NCI-H1694 (cell line): Measurements from ENCODE around the gene PELI2.

Experiments used
- DNase-seq: peaks from one replicate; lab custom pipeline; 2025; lab: John Stamatoyannopoulos, UW

PELI2 gene

GRCh38 chr14:56205881-56206280 lies 87.7 kb downstream of the PELI2 start:
- no peak for DNase-seq

DNA sequence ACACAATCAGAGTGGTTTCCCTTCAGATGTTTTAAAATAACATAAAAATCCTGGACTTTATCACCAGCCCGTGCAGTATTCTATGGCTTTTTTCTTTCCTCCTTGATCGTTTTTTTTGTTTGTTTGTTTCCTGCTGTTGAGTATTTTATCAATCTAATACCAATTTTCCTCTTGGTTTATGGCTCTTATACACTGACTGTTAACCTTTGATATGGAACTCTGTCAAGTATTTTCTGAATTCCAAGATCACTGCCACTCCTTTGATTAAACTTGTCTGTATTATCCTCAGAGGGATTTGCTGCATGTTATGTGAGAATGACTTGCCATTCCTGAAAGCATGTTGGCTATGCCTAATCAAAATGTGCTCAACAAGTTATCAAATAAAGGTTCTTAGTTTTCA lies 88.4 kb downstream of the PELI2 start:
- DNase-seq, result no peak

- DNase-seq, result no peak
Measured at GRCh38 chr14:56207626-56208292, 89.5 kb downstream of the PELI2 start.

GRCh38 chr14:56208520-56208919 lies 90.3 kb downstream of the PELI2 start:
- no peak for DNase-seq

DNA sequence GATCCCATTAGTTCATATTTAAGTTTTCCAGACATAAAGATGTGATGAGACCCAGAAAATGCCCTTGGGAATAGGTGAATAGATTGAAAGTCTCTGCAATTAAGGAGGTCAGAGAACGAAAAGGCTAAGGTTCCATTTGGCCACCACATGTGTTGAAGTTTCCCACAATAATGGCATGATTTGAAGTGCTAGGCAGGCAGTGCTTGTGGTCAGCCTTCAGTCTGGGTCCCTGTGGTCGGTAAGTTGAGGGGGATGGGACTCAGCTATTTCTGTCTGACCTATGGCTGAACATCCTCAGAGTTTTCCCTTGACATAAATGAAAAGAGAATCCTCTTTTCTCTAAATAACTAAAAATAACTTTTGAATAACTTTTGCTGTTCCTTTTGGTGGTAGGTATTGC lies 92.4 kb downstream of the PELI2 start:
- DNase-seq, result no peak

DNA sequence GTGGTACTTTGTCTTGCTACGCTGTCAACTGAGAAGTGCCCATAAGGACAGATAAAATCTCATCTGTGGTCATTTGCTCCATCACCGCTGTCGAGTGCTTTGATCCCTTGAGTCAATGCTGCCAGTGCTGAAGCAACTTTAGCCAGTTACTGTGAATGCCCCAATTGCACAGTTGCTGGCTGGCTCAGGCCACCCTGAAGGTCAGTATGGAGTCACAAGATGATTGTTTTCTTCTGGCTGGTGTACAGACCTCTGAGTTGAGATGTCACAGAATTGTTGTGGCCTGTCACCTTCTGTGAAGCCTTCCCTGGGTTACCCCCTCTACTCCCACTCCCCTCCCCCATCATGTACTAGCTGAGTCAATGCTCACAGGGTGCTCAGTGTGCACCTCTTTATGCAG lies 92.9 kb downstream of the PELI2 start:
- DNase-seq, result no peak

DNA sequence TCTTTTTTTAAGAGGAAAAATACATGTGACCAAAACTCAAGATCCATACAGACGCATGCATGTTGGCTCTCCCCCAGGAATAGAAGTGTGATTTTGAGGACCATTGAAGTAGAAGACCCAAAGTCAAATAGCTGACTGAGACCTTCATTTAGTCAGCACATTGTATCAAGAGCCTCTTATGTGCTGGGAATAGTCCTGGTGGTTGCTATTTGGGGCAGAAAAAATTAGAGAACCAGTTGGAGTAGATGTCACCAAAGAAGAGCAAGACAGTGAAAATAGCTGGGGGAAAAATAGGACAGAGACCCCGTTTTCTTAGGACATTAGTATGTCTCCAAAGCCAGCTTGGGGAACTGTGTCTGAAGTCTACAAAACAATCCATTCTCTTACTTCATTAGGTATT lies 93.6 kb downstream of the PELI2 start:
- no peak for DNase-seq

DNA sequence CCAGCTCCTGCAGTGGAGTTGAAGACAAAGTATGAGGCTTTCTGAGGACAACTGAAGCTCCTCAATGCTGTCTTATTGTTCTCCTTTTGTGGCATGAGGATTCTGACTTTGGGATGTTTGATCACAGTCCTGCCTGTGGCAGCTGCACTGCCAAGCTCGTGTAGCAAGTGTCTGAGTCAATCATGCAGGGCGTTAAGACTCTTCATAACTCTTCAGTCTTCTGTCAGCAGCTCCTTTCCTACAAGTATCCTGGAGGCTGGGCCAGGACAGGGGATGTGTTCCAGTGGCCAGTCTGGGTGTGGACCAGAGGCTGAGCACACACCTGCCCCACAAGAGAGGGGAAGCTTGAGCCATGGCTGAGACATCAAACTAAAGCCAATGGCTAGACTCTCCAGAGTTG lies 94.3 kb downstream of the PELI2 start:
- no peak for DNase-seq

GRCh38 chr14:56213306-56213705 lies 95.1 kb downstream of the PELI2 start:
- DNase-seq, result no peak

GRCh38 chr14:56215180-56215579 lies 97.0 kb downstream of the PELI2 start:
- DNase-seq, result no peak

- peak; percentile 27 for DNase-seq
Measured at GRCh38 chr14:56216626-56217379, 98.6 kb downstream of the PELI2 start.

DNA sequence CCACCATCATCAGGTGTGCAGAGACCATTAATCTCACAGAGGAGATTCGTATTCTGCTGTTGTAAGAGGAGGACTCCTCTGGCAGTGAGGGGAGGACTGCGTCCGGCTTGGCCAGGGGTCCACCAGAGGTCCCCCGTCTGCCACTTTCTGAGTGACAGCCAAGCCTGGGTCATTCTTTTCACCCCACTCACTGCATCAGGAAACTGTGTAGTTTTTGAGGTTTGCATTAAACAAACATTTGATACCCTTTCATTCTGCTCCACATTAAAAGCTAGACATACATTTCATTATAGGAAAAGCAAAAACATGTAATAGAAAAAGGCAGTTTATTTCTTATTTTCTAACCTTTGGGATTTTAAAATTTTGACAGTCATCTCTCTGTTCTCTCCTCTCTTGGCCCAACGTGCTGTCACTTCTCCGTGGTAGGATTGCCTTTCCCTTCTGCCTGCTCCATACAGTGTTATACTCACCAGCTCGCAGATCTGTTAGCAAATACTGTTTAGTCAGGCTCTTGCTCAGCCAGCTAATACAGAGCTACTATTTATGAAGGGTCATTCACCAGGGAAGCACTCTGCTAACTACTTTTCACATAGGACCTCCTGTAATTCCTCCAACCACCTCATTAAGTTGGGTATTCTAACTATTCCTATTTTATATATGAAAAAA lies 99.3 kb downstream of the PELI2 start:
- no peak for DNase-seq

GRCh38 chr14:56219666-56220413 lies 101.6 kb downstream of the PELI2 start:
- no peak for DNase-seq

GRCh38 chr14:56221382-56222128 lies 103.3 kb downstream of the PELI2 start:
- no peak for DNase-seq

DNA sequence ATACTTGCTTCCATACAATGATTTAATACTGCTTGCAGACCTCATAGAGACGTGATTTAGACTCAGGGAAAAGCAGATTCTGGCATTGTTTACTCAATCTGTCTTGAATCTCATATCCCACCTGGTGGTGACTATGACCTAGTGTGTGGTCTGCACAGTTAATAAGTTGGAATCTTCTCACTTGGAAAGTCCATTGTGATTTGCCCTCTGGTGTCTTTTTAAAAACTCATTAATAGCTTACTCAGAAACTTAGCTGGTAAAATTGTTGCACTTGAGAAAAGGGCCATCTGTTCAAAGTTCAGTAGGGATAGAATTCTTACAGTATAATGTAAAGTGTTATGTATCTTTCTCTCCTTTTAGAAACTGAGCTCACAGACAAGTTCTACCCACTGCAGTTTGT lies 106.0 kb downstream of the PELI2 start:
- no peak for DNase-seq

- no peak for DNase-seq
Measured at GRCh38 chr14:56224691-56225681, 106.8 kb downstream of the PELI2 start.

DNA sequence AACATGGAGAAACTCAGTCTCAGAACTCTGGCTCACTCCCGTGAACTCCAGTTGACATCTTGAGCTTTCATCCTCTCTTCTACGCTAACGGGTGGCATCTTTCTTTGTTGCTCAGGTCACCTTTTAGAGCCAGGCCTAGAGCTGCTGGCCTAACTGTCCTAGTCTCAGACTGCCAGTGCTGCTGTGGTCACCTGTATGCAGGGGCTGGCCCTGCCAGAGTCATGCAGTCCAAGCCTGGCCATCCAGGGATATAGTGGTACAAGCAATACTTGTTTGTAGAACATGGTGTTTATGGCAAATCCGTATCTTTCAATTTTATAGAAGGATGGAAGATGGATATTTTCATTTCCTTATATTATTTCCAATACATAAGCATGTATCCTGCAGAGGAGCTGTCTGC lies 117.2 kb downstream of the PELI2 start:
- DNase-seq, result no peak

GRCh38 chr14:56237398-56237797 lies 119.2 kb downstream of the PELI2 start:
- no peak for DNase-seq

- DNase-seq, result no peak
Measured at GRCh38 chr14:56241461-56241860, 123.2 kb downstream of the PELI2 start.

DNA sequence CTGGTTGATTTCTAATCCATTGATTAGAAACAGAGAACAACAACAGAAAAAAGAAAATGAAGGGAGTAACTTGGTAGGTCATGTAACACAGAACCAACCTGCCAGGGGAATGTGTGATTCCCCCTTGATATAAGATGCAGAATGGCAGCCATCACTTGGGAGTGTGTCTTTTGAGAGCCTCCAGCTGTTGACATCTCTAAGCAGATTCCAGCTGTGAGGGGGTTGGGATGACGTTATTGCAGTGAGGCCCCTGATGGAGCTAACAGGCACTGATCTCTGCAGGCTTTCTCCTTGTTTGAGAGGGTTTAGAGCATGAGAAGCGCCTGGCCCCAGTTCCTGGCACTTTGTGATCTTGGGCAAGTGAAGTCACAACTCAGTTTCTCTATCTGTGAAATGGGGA lies 124.9 kb downstream of the PELI2 start:
- no peak for DNase-seq
